ENCODE measurements around the gene GSS.

DNA sequence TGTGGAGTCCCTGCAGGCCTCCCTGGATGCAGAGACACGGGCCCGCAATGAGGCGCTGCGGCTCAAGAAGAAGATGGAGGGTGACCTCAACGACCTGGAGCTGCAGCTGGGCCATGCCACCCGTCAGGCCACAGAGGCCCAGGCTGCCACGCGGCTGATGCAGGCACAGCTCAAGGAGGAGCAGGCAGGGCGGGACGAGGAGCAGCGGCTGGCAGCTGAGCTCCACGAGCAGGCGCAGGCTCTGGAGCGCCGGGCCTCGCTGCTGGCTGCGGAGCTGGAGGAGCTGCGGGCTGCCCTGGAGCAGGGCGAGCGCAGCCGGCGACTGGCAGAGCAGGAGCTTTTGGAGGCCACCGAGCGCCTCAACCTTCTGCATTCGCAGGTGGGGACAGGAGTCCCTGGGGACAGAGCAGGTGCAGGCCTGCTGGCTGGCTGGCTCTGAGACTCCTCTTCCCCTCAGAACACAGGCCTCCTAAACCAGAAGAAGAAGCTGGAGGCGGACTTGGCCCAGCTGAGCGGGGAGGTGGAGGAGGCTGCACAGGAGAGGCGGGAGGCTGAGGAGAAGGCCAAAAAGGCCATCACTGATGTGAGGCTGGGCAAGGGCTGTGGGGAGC, 44.8 kb upstream of the GSS start:
- TF ChIP-seq, protein P1, sequence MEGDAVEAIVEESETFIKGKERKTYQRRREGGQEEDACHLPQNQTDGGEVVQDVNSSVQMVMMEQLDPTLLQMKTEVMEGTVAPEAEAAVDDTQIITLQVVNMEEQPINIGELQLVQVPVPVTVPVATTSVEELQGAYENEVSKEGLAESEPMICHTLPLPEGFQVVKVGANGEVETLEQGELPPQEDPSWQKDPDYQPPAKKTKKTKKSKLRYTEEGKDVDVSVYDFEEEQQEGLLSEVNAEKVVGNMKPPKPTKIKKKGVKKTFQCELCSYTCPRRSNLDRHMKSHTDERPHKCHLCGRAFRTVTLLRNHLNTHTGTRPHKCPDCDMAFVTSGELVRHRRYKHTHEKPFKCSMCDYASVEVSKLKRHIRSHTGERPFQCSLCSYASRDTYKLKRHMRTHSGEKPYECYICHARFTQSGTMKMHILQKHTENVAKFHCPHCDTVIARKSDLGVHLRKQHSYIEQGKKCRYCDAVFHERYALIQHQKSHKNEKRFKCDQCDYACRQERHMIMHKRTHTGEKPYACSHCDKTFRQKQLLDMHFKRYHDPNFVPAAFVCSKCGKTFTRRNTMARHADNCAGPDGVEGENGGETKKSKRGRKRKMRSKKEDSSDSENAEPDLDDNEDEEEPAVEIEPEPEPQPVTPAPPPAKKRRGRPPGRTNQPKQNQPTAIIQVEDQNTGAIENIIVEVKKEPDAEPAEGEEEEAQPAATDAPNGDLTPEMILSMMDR (IDR thresholded peaks at IDR 0.05) = no peak
- no peak for TF ChIP-seq POLR2A (IDR thresholded peaks at IDR 0.05)

Data from esophagus squamous epithelium (tissue), 4 donors.